Peyer's patch (tissue), 4 donors: ENCODE data around the gene DOCK10.

Experiments
- POLR2A ChIP-seq, 2 donors: fragments of 450-650 bp; IDR thresholded peaks; one replicate each; pipeline ENCODE4 v1.5.1; 2017; ENCODE audit warnings: antibody characterized with exemption in 2 of 2, mild to moderate bottlenecking in 2 of 2, moderate library complexity in 2 of 2
- TF ChIP-seq, protein P1 (sequence below), 6 experiments: fragments of 450-650 bp in 4 of 6; fragments of 200-600 bp in 2 of 6; sonication (generic) in 1 of 6; IDR thresholded peaks; one replicate each; pipeline ENCODE4 v1.5.1; 2017 to 2019; ENCODE audit warnings: antibody characterized with exemption in 6 of 6, mild to moderate bottlenecking in 3 of 6, moderate library complexity in 1 of 6

GRCh38 chr2:225008179-225008856 is 34.0 kb downstream of the DOCK10 start:
- TF ChIP-seq, protein P1, sequence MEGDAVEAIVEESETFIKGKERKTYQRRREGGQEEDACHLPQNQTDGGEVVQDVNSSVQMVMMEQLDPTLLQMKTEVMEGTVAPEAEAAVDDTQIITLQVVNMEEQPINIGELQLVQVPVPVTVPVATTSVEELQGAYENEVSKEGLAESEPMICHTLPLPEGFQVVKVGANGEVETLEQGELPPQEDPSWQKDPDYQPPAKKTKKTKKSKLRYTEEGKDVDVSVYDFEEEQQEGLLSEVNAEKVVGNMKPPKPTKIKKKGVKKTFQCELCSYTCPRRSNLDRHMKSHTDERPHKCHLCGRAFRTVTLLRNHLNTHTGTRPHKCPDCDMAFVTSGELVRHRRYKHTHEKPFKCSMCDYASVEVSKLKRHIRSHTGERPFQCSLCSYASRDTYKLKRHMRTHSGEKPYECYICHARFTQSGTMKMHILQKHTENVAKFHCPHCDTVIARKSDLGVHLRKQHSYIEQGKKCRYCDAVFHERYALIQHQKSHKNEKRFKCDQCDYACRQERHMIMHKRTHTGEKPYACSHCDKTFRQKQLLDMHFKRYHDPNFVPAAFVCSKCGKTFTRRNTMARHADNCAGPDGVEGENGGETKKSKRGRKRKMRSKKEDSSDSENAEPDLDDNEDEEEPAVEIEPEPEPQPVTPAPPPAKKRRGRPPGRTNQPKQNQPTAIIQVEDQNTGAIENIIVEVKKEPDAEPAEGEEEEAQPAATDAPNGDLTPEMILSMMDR (IDR thresholded peaks at IDR 0.05): no peak
- TF ChIP-seq POLR2A (IDR thresholded peaks at IDR 0.05): no peak
